Stimulated activated CD4-positive, alpha-beta T cell treated with anti-CD3 and anti-CD28 coated beads, Interleukin-2, amount 100 ng/mL, for 48 hours (primary cell): ENCODE results near the gene TUBA1B.

Experiments
- DNase-seq, 2 donors: peaks; one replicate each; pipeline ENCODE4 v3.0.0-alpha.2; 2020

The TUBA1B gene

GRCh38 chr12:49089821-49090773 is 41.1 kb downstream of the TUBA1B start:
- no peak for DNase-seq

- no peak for DNase-seq
Measured at GRCh38 chr12:49088932-49089330, 42.3 kb downstream of the TUBA1B start.

DNA sequence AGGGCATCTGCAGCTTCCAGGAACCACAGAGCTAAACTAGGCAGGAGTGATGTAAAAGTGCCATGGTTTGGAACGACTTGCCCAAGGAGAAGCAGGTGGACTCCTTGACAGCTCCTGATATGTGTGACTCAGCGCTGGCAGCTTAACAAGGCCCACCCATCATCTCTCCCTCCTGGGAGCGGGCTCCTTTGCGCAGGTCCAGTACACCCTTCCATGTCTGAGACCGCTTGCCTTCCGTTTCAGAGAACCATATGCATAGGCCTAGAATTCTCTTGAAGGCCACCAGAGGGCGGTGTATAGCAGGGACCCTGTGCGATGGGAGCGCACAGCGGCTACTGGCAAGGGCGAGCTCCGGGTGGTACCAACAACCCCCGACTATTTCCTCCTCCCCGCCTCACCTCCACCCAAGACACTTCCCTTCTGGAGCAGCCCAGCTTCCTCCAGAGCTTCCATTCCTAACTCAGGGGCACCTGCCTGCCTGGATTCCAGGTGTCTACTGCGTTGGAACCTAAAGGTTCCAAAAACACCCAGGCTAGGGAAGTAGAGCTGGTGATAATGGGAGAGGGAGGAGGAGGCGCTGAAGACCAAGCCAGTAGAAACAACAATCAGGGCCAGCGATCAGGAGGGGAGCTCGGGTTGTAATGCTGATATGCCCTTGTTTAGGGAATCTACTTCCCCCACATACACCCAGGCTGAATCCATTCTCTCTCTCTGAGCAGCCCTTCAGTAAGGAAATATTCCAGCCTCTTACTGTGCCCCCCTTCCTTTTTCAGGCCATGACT is 42.9 kb downstream of the TUBA1B start:
- DNase-seq: peak; percentile 65 to 70

- DNase-seq: no peak
Measured at GRCh38 chr12:49086116-49086515, 45.1 kb downstream of the TUBA1B start.

- DNase-seq: no peak
Measured at GRCh38 chr12:49084438-49084837, 46.8 kb downstream of the TUBA1B start.

DNA sequence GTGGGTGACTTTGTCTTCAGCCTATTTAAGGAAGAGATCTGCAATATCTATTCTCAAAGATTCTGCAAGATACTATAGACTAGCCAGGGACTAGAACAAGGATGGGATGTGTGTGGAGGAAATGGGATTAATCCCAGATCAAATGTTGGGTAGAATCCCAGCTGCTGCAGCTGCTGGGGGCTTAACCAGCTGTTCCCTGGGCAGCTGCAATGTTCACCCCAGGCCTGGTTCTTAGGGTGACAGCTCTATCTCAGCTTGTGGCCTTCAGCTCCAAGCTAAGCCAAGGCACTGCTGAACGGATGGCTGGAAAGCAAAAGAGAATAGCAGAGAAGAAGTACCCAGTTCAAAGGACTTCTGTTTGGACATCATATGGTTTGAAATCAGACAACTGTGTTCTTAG is 51.4 kb downstream of the TUBA1B start:
- DNase-seq: no peak
